OCI-LY7 (cell line): ENCODE results near the gene CALR.

ENCODE experiments used
- EZH2phosphoT487 ChIP-seq: fragments of 200-600 bp; sonication (generic); IDR thresholded peaks from 2 replicates; pipeline ENCODE4 v1.6.1; 2018; ENCODE audit warnings: low read depth, borderline replicate concordance, mild to moderate bottlenecking, mixed run types, antibody characterized with exemption, low read length, moderate library complexity, mixed read lengths
- TF ChIP-seq, protein P1 (sequence below): fragments of 200-600 bp; sonication (generic); conservative IDR thresholded peaks from 2 replicates; pipeline ENCODE4 v1.5.1; 2014; ENCODE audit warnings: mild to moderate bottlenecking, antibody characterized with exemption, low read length, moderate library complexity, mixed read lengths

DNA sequence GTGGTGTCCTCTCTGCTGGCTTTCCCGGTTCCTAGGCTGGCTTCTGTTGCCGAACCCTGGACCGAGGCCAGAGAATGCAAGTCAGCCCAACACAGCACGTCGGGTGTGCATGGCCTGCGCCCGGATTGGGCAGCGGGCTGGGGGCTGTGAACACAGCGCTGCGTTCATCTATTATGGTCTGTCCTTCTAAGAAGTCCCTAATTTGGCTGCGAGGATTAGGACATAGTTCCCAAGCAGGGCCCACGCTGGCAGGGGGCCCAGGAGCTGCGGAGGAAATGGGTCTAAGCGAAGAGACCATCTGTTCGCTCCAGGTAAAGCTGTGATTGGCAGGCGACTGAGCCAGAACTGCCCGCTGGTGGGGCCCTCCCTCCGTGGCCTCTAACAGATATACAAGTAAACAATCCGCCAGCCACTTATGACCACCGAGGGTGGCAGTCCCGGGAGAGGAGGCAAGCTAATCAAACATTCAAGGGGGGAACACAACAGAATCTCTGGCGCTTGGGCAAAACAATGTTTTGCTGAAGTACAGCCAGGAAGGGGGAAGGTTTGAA lies 25.3 kb upstream of the CALR start:
- TF ChIP-seq, protein P1, sequence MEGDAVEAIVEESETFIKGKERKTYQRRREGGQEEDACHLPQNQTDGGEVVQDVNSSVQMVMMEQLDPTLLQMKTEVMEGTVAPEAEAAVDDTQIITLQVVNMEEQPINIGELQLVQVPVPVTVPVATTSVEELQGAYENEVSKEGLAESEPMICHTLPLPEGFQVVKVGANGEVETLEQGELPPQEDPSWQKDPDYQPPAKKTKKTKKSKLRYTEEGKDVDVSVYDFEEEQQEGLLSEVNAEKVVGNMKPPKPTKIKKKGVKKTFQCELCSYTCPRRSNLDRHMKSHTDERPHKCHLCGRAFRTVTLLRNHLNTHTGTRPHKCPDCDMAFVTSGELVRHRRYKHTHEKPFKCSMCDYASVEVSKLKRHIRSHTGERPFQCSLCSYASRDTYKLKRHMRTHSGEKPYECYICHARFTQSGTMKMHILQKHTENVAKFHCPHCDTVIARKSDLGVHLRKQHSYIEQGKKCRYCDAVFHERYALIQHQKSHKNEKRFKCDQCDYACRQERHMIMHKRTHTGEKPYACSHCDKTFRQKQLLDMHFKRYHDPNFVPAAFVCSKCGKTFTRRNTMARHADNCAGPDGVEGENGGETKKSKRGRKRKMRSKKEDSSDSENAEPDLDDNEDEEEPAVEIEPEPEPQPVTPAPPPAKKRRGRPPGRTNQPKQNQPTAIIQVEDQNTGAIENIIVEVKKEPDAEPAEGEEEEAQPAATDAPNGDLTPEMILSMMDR, result no peak
- TF ChIP-seq EZH2phosphoT487, result no peak
